ENCODE results near the gene KCNQ1.

Gene KCNQ1

GRCh38 chr11:2444821-2445745 is at the start of gene KCNQ1:
Gene KCNQ1, plus strand, starts transcription at chr11:2445008. Its CDS starts 91 bp downstream, at chr11:2445099.
- no peak within 1 kb of the TSS for H3K27ac ChIP-seq (ENCODE audit: low read depth, low read length)
- no peaks in the 10 kb centered on the region for H3K4me1 ChIP-seq (ENCODE audit: control insufficient read depth, insufficient read depth, low read length)
- no peak within 1 kb of the TSS for H3K9ac ChIP-seq (ENCODE audit: low read length)
- peak within 1 kb of the TSS; percentile 53 for H3K4me3 ChIP-seq (ENCODE audit: low read length)
- H3K27me3 ChIP-seq (ENCODE audit: control insufficient read depth, insufficient read depth, low read length) = peaks cover 6% of the 10 kb centered on the region
- no peaks in the 10 kb centered on the region for H3K36me3 ChIP-seq (ENCODE audit: control insufficient read depth, insufficient read depth, low read length)

GRCh38 chr11:2395211-2395730 is 49.5 kb upstream of the KCNQ1 start:
- Histone ChIP-seq H3K27ac (ENCODE audit: low read depth, low read length) (peak overlapping the region; percentile 39), H3K27me3 (ENCODE audit: control insufficient read depth, insufficient read depth, low read length) (no peaks in the 10 kb centered on the region), H3K4me3 (ENCODE audit: low read length) (no peak overlapping the region), H3K4me1 (ENCODE audit: control insufficient read depth, insufficient read depth, low read length) (peaks cover 25% of the 10 kb centered on the region), H3K36me3 (ENCODE audit: control insufficient read depth, insufficient read depth, low read length) (peaks cover 16% of the 10 kb centered on the region), H3K9ac (ENCODE audit: low read length) (no peak overlapping the region)

- H3K27me3 ChIP-seq (ENCODE audit: control insufficient read depth, insufficient read depth, low read length) = no peaks in the 10 kb centered on the region
- H3K4me1 ChIP-seq (ENCODE audit: control insufficient read depth, insufficient read depth, low read length) = peaks cover 21% of the 10 kb centered on the region
- H3K36me3 ChIP-seq (ENCODE audit: control insufficient read depth, insufficient read depth, low read length) = peaks cover 17% of the 10 kb centered on the region
- H3K9ac ChIP-seq (ENCODE audit: low read length) = no peak overlapping the region
- H3K4me3 ChIP-seq (ENCODE audit: low read length) = no peak overlapping the region
- H3K27ac ChIP-seq (ENCODE audit: low read depth, low read length) = no peak overlapping the region
These were observed 49.0 kb upstream of the KCNQ1 start for GRCh38 chr11:2395856-2396255.

GRCh38 chr11:2396471-2396870 is 48.3 kb upstream of the KCNQ1 start:
- Histone ChIP-seq H3K9ac (ENCODE audit: low read length) (no peak overlapping the region), H3K36me3 (ENCODE audit: control insufficient read depth, insufficient read depth, low read length) (peaks cover 19% of the 10 kb centered on the region), H3K27ac (ENCODE audit: low read depth, low read length) (no peak overlapping the region), H3K27me3 (ENCODE audit: control insufficient read depth, insufficient read depth, low read length) (no peaks in the 10 kb centered on the region), H3K4me3 (ENCODE audit: low read length) (no peak overlapping the region), H3K4me1 (ENCODE audit: control insufficient read depth, insufficient read depth, low read length) (peaks cover 17% of the 10 kb centered on the region)

GRCh38 chr11:2397005-2397404 is 47.8 kb upstream of the KCNQ1 start:
- Histone ChIP-seq H3K36me3 (ENCODE audit: control insufficient read depth, insufficient read depth, low read length) (peaks cover 21% of the 10 kb centered on the region), H3K27me3 (ENCODE audit: control insufficient read depth, insufficient read depth, low read length) (no peaks in the 10 kb centered on the region), H3K4me1 (ENCODE audit: control insufficient read depth, insufficient read depth, low read length) (peaks cover 20% of the 10 kb centered on the region), H3K9ac (ENCODE audit: low read length) (no peak overlapping the region), H3K27ac (ENCODE audit: low read depth, low read length) (no peak overlapping the region), H3K4me3 (ENCODE audit: low read length) (no peak overlapping the region)

GRCh38 chr11:2398664-2399355 is 46.0 kb upstream of the KCNQ1 start:
- Histone ChIP-seq H3K27me3 (ENCODE audit: control insufficient read depth, insufficient read depth, low read length) (no peaks in the 10 kb centered on the region), H3K4me3 (ENCODE audit: low read length) (peak overlapping the region; percentile 87), H3K27ac (ENCODE audit: low read depth, low read length) (peak overlapping the region; percentile 98), H3K9ac (ENCODE audit: low read length) (no peak overlapping the region), H3K4me1 (ENCODE audit: control insufficient read depth, insufficient read depth, low read length) (peaks cover 19% of the 10 kb centered on the region), H3K36me3 (ENCODE audit: control insufficient read depth, insufficient read depth, low read length) (peaks cover 31% of the 10 kb centered on the region)

- Histone ChIP-seq H3K27me3 (ENCODE audit: control insufficient read depth, insufficient read depth, low read length) (no peaks in the 10 kb centered on the region), H3K4me1 (ENCODE audit: control insufficient read depth, insufficient read depth, low read length) (peaks cover 19% of the 10 kb centered on the region), H3K36me3 (ENCODE audit: control insufficient read depth, insufficient read depth, low read length) (peaks cover 29% of the 10 kb centered on the region)
These were observed 45.2 kb upstream of the KCNQ1 start for GRCh38 chr11:2399488-2400068.

GRCh38 chr11:2400069-2400761 is 44.6 kb upstream of the KCNQ1 start, which contains the start of gene TSSC4:
Gene TSSC4, plus strand, starts transcription at chr11:2400750. Its CDS starts 1,884 bp downstream, at chr11:2402634.
- H3K4me1 ChIP-seq (ENCODE audit: control insufficient read depth, insufficient read depth, low read length) = peaks cover 19% of the 10 kb centered on the region
- peaks cover 29% of the 10 kb centered on the region for H3K36me3 ChIP-seq (ENCODE audit: control insufficient read depth, insufficient read depth, low read length)
- H3K27ac ChIP-seq (ENCODE audit: low read depth, low read length) = peak within 1 kb of the TSS; percentile 98
- no peaks in the 10 kb centered on the region for H3K27me3 ChIP-seq (ENCODE audit: control insufficient read depth, insufficient read depth, low read length)
- H3K4me3 ChIP-seq (ENCODE audit: low read length) = peak within 1 kb of the TSS; percentile 100
- H3K9ac ChIP-seq (ENCODE audit: low read length) = peak within 1 kb of the TSS; percentile 100

More at GRCh38 chr11:2399488-2400068, 45.2 kb upstream of the KCNQ1 start:
- Histone ChIP-seq H3K9ac (ENCODE audit: low read length) (peak overlapping the region; percentile 86), H3K27ac (ENCODE audit: low read depth, low read length) (peak overlapping the region; percentile 98), H3K4me3 (ENCODE audit: low read length) (peak overlapping the region; percentile 87)

- Histone ChIP-seq H3K9ac (ENCODE audit: low read length) (peak overlapping the region; percentile 100), H3K4me3 (ENCODE audit: low read length) (peak overlapping the region; percentile 100), H3K27ac (ENCODE audit: low read depth, low read length) (peak overlapping the region; percentile 94), H3K36me3 (ENCODE audit: control insufficient read depth, insufficient read depth, low read length) (peaks cover 24% of the 10 kb centered on the region), H3K27me3 (ENCODE audit: control insufficient read depth, insufficient read depth, low read length) (no peaks in the 10 kb centered on the region), H3K4me1 (ENCODE audit: control insufficient read depth, insufficient read depth, low read length) (peaks cover 19% of the 10 kb centered on the region)
These were observed 43.9 kb upstream of the KCNQ1 start for GRCh38 chr11:2400762-2401435.

GRCh38 chr11:2401436-2401984 is 43.3 kb upstream of the KCNQ1 start:
- H3K27me3 ChIP-seq (ENCODE audit: control insufficient read depth, insufficient read depth, low read length) = no peaks in the 10 kb centered on the region
- H3K27ac ChIP-seq (ENCODE audit: low read depth, low read length) = peak overlapping the region; percentile 94
- H3K36me3 ChIP-seq (ENCODE audit: control insufficient read depth, insufficient read depth, low read length) = peaks cover 22% of the 10 kb centered on the region
- H3K4me3 ChIP-seq (ENCODE audit: low read length) = peak overlapping the region; percentile 100
- H3K4me1 ChIP-seq (ENCODE audit: control insufficient read depth, insufficient read depth, low read length) = peaks cover 19% of the 10 kb centered on the region
- peak overlapping the region; percentile 100 for H3K9ac ChIP-seq (ENCODE audit: low read length)

GRCh38 chr11:2402106-2402505 is 42.7 kb upstream of the KCNQ1 start:
- no peak overlapping the region for H3K27ac ChIP-seq (ENCODE audit: low read depth, low read length)
- H3K4me3 ChIP-seq (ENCODE audit: low read length) = peak overlapping the region; percentile 100
- H3K27me3 ChIP-seq (ENCODE audit: control insufficient read depth, insufficient read depth, low read length) = no peaks in the 10 kb centered on the region
- H3K9ac ChIP-seq (ENCODE audit: low read length) = peak overlapping the region; percentile 13
- peaks cover 19% of the 10 kb centered on the region for H3K4me1 ChIP-seq (ENCODE audit: control insufficient read depth, insufficient read depth, low read length)
- H3K36me3 ChIP-seq (ENCODE audit: control insufficient read depth, insufficient read depth, low read length) = peaks cover 16% of the 10 kb centered on the region
